IPS DF 6.9 (cell line): ENCODE measurements around the gene SHOC2.

Experiments used
- DNase-seq: peaks from one replicate; pipeline ENCODE4 v3.0.0-alpha.2; 2013; ENCODE audit warnings: low read depth, low spot score
- H3K27ac ChIP-seq: one replicate; pipeline ENCODE4 v1.5.1; 2013; ENCODE audit warnings: low read length, control low read depth
- H3K27me3 ChIP-seq: 2 replicates; pipeline ENCODE4 v1.6.1; 2013; ENCODE audit warnings: mild to moderate bottlenecking, low read length; ENCODE audit not compliant: control insufficient read depth, insufficient read depth
- H3K36me3 ChIP-seq: 2 replicates; pipeline ENCODE4 v1.6.1; 2013; ENCODE audit warnings: low read length; ENCODE audit not compliant: control insufficient read depth, insufficient read depth
- H3K4me1 ChIP-seq: 2 replicates; pipeline ENCODE4 v1.6.1; 2013; ENCODE audit warnings: low read length; ENCODE audit not compliant: control insufficient read depth, insufficient read depth
- H3K4me3 ChIP-seq: 2 replicates; pipeline ENCODE4 v1.5.1; 2013; ENCODE audit warnings: mild to moderate bottlenecking, low read length
- H3K9me3 ChIP-seq: 2 replicates; pipeline ENCODE4 v1.6.1; 2013; ENCODE audit warnings: low read length, inconsistent platforms; ENCODE audit not compliant: control insufficient read depth, insufficient read depth
- WGBS: extraction: QIAGEN DNeasy Blood & Tissue Kit; methylation state at CpG from one replicate; pipeline ENCODE4 v1.1.7; 2013; ENCODE audit warnings: mixed read lengths, missing lambda C conversion rate; ENCODE audit not compliant: insufficient read length, insufficient coverage; 5-methylcytosine and 5-hydroxymethylcytosine counted together

The SHOC2 gene

DNA sequence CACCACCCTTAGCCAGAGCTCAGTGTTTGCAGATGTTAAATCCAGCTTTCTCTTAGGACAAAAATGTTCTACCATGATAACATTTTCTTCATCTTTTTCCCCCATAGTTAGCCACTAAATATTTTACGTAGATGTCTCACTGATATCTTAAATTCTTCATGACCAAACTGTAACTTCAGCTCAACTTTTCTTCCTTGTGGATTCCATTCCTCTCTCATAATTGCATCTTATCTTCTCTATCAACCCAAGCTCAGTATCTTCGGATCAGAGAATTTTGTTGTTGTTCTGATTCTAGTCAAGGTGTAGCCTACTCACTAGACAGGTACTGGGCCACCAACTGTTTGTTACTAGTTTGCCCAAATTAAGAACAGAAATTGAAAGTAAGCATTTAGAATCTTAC lies 60.2 kb downstream of the SHOC2 start:
- H3K4me1 ChIP-seq = no peaks in the 10 kb centered on the region; the same call in 1 of the 2 replicates
- H3K4me3 ChIP-seq = no peak overlapping the region
- H3K27me3 ChIP-seq = no peaks in the 10 kb centered on the region
- H3K36me3 ChIP-seq = no peaks in the 10 kb centered on the region
- no CpG with 5 or more reads among the region's 2 CpGs for WGBS
- no peaks in the 10 kb centered on the region for H3K9me3 ChIP-seq
- no peak overlapping the region for H3K27ac ChIP-seq
- no peak for DNase-seq

DNA sequence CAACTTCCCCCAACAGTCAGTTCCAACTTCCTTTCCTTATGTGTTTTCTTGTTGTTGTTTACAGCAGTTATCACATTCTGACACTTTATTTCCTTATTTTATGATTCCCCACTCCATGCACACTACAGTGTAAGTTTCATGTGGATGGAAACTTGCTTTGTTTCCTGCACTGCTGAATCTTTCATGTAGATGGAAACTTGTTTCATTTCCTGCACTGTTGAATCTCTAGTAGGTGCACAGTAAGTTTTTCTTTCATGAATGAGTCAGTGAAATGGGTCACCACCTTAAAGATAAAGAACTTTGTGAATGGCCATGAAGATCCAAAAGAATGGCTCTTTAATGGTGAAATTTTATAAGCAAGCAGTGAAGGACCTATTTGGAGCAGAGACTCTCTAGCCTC lies 61.4 kb downstream of the SHOC2 start:
- H3K36me3 ChIP-seq = no peaks in the 10 kb centered on the region
- H3K4me3 ChIP-seq = no peak overlapping the region
- H3K27me3 ChIP-seq = no peaks in the 10 kb centered on the region
- H3K4me1 ChIP-seq = no peaks in the 10 kb centered on the region; the same call in 1 of the 2 replicates
- no peaks in the 10 kb centered on the region for H3K9me3 ChIP-seq
- no peak for DNase-seq
- no peak overlapping the region for H3K27ac ChIP-seq

DNA sequence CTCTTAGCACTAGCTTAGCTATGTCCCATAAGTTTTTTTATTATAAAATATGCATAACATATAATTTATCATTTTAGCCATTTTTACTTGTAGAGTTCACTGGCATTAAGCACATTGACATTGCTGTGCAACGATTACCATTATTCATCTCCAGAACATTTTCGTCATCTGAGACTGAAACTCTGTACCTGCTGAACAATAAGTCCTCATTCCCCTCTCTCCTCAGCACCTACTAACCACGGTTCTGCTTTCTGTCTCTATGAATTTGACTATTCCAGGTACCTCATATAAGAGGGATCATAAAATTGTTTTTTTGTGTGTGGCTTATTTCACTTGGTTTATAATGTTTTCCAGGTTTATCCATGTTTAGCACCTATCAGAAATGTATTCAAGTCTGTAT lies 64.1 kb downstream of the SHOC2 start:
- no CpG with 5 or more reads among the region's 3 CpGs for WGBS
- H3K4me3 ChIP-seq = no peak overlapping the region
- H3K27ac ChIP-seq = no peak overlapping the region
- no peaks in the 10 kb centered on the region for H3K27me3 ChIP-seq
- H3K4me1 ChIP-seq = no peaks in the 10 kb centered on the region
- no peaks in the 10 kb centered on the region for H3K36me3 ChIP-seq
- H3K9me3 ChIP-seq = no peaks in the 10 kb centered on the region
- no peak for DNase-seq

DNA sequence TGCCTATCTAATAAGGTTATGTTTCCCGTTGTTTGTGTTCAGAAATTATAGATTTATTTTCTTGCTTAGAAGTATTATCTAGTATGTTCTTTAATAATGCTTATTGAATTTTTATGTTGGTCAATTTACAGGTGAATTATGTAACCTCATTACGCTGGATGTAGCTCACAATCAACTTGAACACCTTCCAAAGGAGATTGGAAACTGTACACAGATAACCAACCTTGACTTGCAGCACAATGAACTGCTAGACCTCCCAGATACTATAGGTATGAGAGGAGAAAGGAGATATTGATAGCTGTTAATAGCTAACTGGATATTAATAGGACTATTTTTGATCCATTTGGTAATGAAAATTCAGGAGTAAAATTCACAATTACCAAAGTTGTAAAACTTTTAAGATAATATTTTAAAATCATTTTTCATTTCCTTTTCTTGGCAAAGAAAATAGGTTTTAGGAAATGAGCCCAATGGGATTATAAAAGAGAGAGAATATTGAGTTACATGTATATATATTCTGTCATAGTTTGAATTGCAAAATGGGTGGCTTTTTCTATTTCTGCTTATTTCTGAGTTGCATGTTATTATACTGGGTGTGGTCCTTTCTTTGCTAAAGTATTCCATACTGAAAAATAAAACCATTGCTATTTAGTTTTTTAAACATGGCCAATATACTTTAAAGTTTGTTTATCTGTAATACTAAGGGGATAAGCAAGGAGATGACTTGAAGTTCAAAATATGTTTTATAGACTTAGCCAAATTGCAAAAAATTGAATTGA lies 66.3 kb downstream of the SHOC2 start:
- no peak overlapping the region for H3K4me3 ChIP-seq
- DNase-seq = no peak
- no peak overlapping the region for H3K27ac ChIP-seq
- H3K36me3 ChIP-seq = no peaks in the 10 kb centered on the region
- H3K27me3 ChIP-seq = no peaks in the 10 kb centered on the region
- no peaks in the 10 kb centered on the region for H3K9me3 ChIP-seq
- no peaks in the 10 kb centered on the region for H3K4me1 ChIP-seq
- no CpG with 5 or more reads among the region's 2 CpGs for WGBS

DNA sequence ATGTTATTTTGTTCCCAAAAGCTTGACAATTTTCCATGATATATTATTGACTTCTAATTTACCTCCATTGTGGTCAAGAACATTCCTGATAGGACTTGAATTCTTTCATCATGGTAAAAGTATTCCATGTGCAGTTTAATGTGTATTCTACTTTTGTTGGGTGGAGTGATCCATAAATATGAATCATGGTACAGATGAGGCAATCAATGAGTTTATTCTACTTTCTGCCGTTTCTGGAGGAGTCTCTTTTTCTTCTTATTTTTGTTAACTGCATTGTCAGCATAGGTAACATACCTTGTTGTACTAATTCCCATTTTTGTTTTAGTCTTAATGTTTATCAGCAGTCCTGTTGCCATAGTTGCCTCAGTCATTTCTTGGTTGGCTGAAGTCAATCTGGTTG lies 69.6 kb downstream of the SHOC2 start:
- no CpG with 5 or more reads among the region's 1 CpG for whole genome bisulfite sequencing
- H3K4me3 ChIP-seq = no peak overlapping the region
- no peaks in the 10 kb centered on the region for H3K4me1 ChIP-seq
- no peak overlapping the region for H3K27ac ChIP-seq
- H3K36me3 ChIP-seq = no peaks in the 10 kb centered on the region
- H3K9me3 ChIP-seq = no peaks in the 10 kb centered on the region
- no peaks in the 10 kb centered on the region for H3K27me3 ChIP-seq
- DNase-seq = no peak

DNA sequence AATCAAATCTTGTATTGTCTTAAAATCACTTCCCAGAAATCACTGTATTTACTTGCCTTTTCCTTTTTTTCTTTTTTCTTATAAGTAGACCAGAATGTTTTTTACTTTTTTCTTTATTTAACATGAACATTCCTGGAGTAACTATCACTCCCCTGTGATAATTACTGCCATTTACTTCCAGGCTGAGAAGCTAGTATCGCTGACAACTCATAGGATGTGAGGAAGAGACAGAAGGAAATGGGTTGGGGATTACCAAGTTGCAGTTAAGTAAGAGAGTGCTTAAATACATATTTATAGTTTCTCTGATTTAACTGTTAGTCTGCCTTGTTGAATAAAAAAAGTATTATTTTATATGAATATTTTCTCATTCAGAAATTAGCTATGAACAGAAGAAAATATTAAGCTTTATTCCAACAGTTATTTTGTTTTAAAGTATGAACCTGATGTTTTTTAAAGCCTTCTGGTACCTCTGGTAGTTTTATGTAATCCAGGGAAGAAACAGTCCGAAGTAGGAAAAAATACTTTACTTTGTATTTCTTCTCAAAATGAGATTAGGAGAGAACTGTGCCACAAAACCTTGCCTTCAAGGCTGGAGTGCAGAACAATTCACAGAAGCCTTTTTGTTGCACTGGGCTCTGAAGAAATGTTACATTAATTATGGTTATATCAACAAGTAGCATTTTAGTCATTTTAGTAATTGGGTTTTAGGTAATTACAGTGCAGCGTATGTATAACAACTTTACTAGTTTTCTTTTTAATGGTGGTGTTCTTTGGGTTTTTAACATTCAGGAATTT lies 72.8 kb downstream of the SHOC2 start:
- H3K27ac ChIP-seq = no peak overlapping the region
- no peaks in the 10 kb centered on the region for H3K4me1 ChIP-seq
- H3K4me3 ChIP-seq = no peak overlapping the region
- no peaks in the 10 kb centered on the region for H3K9me3 ChIP-seq
- H3K36me3 ChIP-seq = no peaks in the 10 kb centered on the region
- no peak for DNase-seq
- 100% methylated on average over 1 of the region's 3 CpGs for WGBS
- no peaks in the 10 kb centered on the region for H3K27me3 ChIP-seq

DNA sequence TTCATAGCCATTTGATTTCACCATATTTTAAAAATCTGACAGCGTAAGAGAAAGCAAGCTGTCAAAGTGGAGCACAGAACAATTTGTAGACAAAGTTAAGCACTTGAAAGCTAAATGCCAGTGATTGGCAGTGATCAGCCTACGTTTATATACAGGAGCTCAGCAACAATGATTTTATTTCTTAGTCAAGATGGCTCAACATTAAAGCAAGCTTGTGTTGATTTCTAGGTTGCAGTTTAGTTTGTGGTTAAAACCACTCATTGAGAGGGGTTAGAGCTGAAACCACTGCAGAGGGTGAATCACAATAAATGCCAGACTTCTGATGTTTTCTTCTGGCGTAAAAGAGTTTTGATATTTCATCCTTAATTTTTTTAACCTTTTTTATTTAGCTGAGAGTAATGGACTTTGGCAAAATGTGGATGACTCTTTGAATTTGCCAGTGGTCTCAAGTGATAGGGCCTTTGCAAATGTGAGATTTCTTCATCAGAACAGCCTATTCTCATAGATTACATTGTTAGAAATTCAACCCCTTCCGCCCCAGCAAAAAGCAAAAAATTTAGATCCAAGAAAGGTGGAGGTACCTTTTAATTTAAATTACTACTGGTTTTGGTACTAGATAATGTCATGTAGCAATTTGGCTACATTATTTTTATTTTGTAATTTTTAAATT lies 73.8 kb downstream of the SHOC2 start:
- Histone ChIP-seq H3K27ac (no peak overlapping the region), H3K36me3 (no peaks in the 10 kb centered on the region), H3K9me3 (no peaks in the 10 kb centered on the region), H3K27me3 (no peaks in the 10 kb centered on the region), H3K4me3 (no peak overlapping the region), H3K4me1 (no peaks in the 10 kb centered on the region)
- no peak for DNase-seq
- no CpG with 5 or more reads among the region's 4 CpGs for WGBS

DNA sequence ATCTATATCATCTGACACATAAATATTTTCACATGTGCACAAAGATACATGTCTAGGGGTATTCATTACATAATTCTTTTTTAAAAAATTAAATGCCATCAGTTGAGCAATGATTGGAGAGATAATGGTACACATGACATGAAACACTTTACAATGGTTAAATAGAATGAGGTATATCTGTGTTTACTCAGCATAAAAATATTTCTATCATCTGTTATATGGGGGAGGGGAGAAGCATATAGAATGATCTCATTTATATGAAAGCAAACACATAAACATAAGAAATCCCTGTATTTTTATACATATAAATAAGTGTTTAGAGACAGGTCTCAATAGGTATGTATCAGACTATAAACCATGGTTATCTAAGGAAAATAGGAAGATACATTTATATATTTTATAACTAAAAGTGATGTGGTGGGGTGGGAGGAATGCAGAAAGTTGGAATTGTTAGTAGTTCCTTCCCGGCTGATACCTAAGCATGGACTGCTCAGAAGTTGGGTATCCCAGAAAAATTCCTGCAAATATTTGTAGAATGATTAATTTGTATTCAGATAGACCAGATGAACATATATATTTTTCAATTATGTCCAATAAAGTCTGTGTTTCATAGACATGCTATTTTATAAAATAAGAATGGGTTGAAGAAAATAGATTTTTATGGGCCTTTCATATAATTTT lies 75.1 kb downstream of the SHOC2 start:
- WGBS = no CpG with 5 or more reads among the region's 1 CpG
- Histone ChIP-seq H3K36me3 (no peaks in the 10 kb centered on the region), H3K27me3 (no peaks in the 10 kb centered on the region), H3K4me1 (no peaks in the 10 kb centered on the region), H3K27ac (no peak overlapping the region), H3K9me3 (no peaks in the 10 kb centered on the region), H3K4me3 (no peak overlapping the region)
- no peak for DNase-seq

DNA sequence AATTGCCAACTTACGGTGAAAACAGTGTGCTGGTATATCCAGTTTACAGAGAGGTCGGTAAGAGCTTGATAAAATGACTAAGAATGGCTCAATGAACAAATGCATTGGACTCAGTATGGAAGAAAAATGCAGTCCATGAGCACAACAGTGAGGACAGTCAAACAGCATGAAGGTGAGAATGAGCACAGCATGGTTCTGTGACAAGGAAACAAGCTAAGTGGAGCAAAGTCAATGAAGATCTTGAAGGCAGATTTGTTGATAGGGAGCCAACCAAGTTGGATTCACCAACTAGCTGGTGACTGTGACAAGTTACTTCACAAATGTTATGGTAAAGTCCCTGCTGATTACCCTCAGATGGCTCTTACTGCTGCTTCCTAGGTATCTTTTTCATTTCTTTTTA lies 75.9 kb downstream of the SHOC2 start:
- no peaks in the 10 kb centered on the region for H3K4me1 ChIP-seq
- H3K36me3 ChIP-seq = no peaks in the 10 kb centered on the region
- WGBS = no CpG with 5 or more reads among the region's 2 CpGs
- H3K27ac ChIP-seq = no peak overlapping the region
- no peaks in the 10 kb centered on the region for H3K27me3 ChIP-seq
- no peak for DNase-seq
- H3K4me3 ChIP-seq = no peak overlapping the region
- no peaks in the 10 kb centered on the region for H3K9me3 ChIP-seq

DNA sequence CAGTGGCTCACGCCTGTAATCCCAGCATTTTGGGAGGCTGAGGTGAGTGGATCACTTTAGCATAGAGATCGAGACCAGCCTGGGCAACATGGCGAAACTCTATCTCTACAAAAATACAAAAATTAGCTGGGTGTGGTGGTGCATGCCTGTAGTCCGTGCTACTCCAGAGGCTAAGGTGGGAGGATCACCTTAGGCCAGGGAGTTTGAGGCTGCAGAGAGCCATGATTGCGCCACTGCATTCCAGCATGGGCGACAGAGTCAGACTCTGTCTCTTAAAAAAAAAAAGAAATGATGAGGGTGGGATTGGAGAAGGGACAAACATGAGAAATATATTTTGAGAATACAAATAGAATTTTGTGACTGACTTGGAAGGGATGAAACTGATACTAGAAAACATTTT lies 76.9 kb downstream of the SHOC2 start:
- WGBS = no CpG with 5 or more reads among the region's 6 CpGs
- Histone ChIP-seq H3K36me3 (no peaks in the 10 kb centered on the region), H3K4me1 (no peaks in the 10 kb centered on the region), H3K4me3 (no peak overlapping the region), H3K9me3 (no peaks in the 10 kb centered on the region), H3K27ac (no peak overlapping the region), H3K27me3 (no peaks in the 10 kb centered on the region)
- no peak for DNase-seq
